Measurements from ENCODE around the gene ADAM23. TPM values are rescaled to one million over a fixed set of nuclear protein-coding genes. Genes with fewer than 3 reads are reported as not detected.
A peak's percentile ranks its signal among the peaks of the same experiment; 100 is the strongest.

ADAM23 gene
- total and polyA plus RNA-seq, 2 of the 13 experiments (the other 11 are each of a cell fraction or from before 2014, with no cell fraction given) = 0.04 TPM; not detected in 1

GRCh38 chr2:206611736-206612135 is 168.4 kb downstream of the ADAM23 start:
- 1% methylated on average over 3 of the region's 3 CpGs for WGBS (ENCODE audit: low lambda C conversion rate)
- no peaks in the 10 kb centered on the region for H3K79me2 ChIP-seq (ENCODE audit: insufficient read depth, low read length)
- intact Hi-C loops (cut with micrococcal nuclease; ENCODE audit: unreplicated experiment) (no loop called here), in situ Hi-C loops (cut with HindIII; ENCODE audit: extremely low pct_ligation_motif_present, low pct_unique_long_range_greater_than_20kb) (no loop called here)
- no peaks in the 10 kb centered on the region for H3K36me3 ChIP-seq (replicated peaks in 1 of 2; ENCODE audit: control insufficient read depth in 1 of 2, insufficient read depth in 2 of 2, low read length in 2 of 2)
- ATAC-seq = no peak
- DNase-seq (ENCODE audit: low spot score) = no peak
- FAIRE-seq = no peak
- no peak overlapping the region for H3K4me3 ChIP-seq (replicated peaks in 1 of 3; ENCODE audit: insufficient read depth in 1 of 3, low read depth in 2 of 3, low read length in 3 of 3)
- no peak for TF ChIP-seq HDAC2 (CRISPR knock-in tag; IDR thresholded peaks at IDR 0.05)
- TF ChIP-seq KDM6A (CRISPR knock-in tag; IDR thresholded peaks at IDR 0.05; ENCODE audit: low read depth) = no peak
- no peak for TF ChIP-seq NCOA5 (CRISPR knock-in tag; IDR thresholded peaks at IDR 0.05)
- TF ChIP-seq, protein P1, sequence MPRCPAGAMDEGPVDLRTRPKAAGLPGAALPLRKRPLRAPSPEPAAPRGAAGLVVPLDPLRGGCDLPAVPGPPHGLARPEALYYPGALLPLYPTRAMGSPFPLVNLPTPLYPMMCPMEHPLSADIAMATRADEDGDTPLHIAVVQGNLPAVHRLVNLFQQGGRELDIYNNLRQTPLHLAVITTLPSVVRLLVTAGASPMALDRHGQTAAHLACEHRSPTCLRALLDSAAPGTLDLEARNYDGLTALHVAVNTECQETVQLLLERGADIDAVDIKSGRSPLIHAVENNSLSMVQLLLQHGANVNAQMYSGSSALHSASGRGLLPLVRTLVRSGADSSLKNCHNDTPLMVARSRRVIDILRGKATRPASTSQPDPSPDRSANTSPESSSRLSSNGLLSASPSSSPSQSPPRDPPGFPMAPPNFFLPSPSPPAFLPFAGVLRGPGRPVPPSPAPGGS (CRISPR knock-in tag; IDR thresholded peaks at IDR 0.05) = no peak
- POLR2A ChIA-PET = no interaction called here
- H4K20me1 ChIP-seq (ENCODE audit: insufficient read depth, low read length) = no peaks in the 10 kb centered on the region
- no peak overlapping the region for H3K4me2 ChIP-seq (ENCODE audit: low read depth, low read length)
- H3K27me3 ChIP-seq (ENCODE audit: control insufficient read depth in 1 of 2, insufficient read depth in 2 of 2, low read length in 2 of 2) = 0 out of 5 replicates have a peak, but pooled peaks cover 0 to 8% of the 10 kb centered on the region in 2 experiments
- H3K4me1 ChIP-seq (ENCODE audit: insufficient read depth, low read length) = no peaks in the 10 kb centered on the region
- H3K27ac ChIP-seq (ENCODE audit: extremely low read length, insufficient read depth, low read length) = no peak overlapping the region
- no TSS peak for BruUV-seq (replicated peaks)
- no peaks in the 10 kb centered on the region for H3K9me3 ChIP-seq (ENCODE audit: low read length)
- no peak overlapping the region for H2AFZ ChIP-seq (ENCODE audit: low read length)
- no peak overlapping the region for H3K9ac ChIP-seq (ENCODE audit: insufficient read depth, low read depth, low read length)
- CTCF ChIA-PET (ENCODE audit: low intra/inter-chr PET ratio, low total read pairs) = no interaction called here

GRCh38 chr2:206614811-206615210 is 171.5 kb downstream of the ADAM23 start:
- TF ChIP-seq MXI1 (IDR thresholded peaks at IDR 0.05; ENCODE audit: borderline replicate concordance, low read depth, low read length) (no peak), NFE2L2 (IDR thresholded peaks at IDR 0.05; ENCODE audit: low read length) (peak; percentile 56; the same call in 1 of the 2 replicates), SETDB1 (CRISPR knock-in tag; IDR thresholded peaks at IDR 0.05; ENCODE audit: borderline replicate concordance) (no peak), SPEN (CRISPR knock-in tag; IDR thresholded peaks at IDR 0.05; ENCODE audit: low read depth) (no peak), JDP2 (CRISPR knock-in tag; IDR thresholded peaks at IDR 0.05; ENCODE audit: borderline replicate concordance) (no peak), WIZ (CRISPR knock-in tag; IDR thresholded peaks at IDR 0.05) (no peak), MAFK (conservative IDR thresholded peaks at IDR 0.05 in 1 of 2, IDR thresholded peaks at IDR 0.05 in 1 of 2; ENCODE audit: low read length in 2 of 2) (0 out of 4 replicates have a peak, but pooled peaks of 1 of the 2 experiments have one; percentile 16)
- TF ChIP-seq, protein P2, sequence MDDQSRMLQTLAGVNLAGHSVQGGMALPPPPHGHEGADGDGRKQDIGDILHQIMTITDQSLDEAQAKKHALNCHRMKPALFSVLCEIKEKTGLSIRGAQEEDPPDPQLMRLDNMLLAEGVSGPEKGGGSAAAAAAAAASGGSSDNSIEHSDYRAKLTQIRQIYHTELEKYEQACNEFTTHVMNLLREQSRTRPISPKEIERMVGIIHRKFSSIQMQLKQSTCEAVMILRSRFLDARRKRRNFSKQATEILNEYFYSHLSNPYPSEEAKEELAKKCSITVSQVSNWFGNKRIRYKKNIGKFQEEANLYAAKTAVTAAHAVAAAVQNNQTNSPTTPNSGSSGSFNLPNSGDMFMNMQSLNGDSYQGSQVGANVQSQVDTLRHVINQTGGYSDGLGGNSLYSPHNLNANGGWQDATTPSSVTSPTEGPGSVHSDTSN (CRISPR knock-in tag; IDR thresholded peaks at IDR 0.05; ENCODE audit: borderline replicate concordance) = no peak
- Histone ChIP-seq H3K4me2 (ENCODE audit: low read depth, low read length) (no peak overlapping the region), H3K4me1 (ENCODE audit: insufficient read depth, low read length) (no peaks in the 10 kb centered on the region), H3K27ac (ENCODE audit: extremely low read length, insufficient read depth, low read length) (no peak overlapping the region), H3K4me3 (replicated peaks in 1 of 3; ENCODE audit: insufficient read depth in 1 of 3, low read depth in 2 of 3, low read length in 3 of 3) (no peak overlapping the region), H3K27me3 (ENCODE audit: control insufficient read depth in 1 of 2, insufficient read depth in 2 of 2, low read length in 2 of 2) (peaks cover 0 to 5% of the 10 kb centered on the region in 2 experiments; a peak in 1 of 5 replicates), H3K9ac (ENCODE audit: insufficient read depth, low read depth, low read length) (no peak overlapping the region), H4K20me1 (ENCODE audit: insufficient read depth, low read length) (no peaks in the 10 kb centered on the region), H3K36me3 (replicated peaks in 1 of 2; ENCODE audit: control insufficient read depth in 1 of 2, insufficient read depth in 2 of 2, low read length in 2 of 2) (no peaks in the 10 kb centered on the region), H3K9me3 (ENCODE audit: low read length) (no peaks in the 10 kb centered on the region), H2AFZ (ENCODE audit: low read length) (no peak overlapping the region), H3K79me2 (ENCODE audit: insufficient read depth, low read length) (no peaks in the 10 kb centered on the region)
- 11% methylated on average over 6 of the region's 6 CpGs for WGBS (ENCODE audit: low lambda C conversion rate)
- POLR2A ChIA-PET = no interaction called here
- FAIRE-seq = no peak
- in situ Hi-C loops (cut with HindIII; ENCODE audit: extremely low pct_ligation_motif_present, low pct_unique_long_range_greater_than_20kb) = no loop called here
- CTCF ChIA-PET (ENCODE audit: low intra/inter-chr PET ratio, low total read pairs) = no interaction called here
- ATAC-seq = peak; percentile 61
- no peak for DNase-seq (ENCODE audit: low spot score)
- BruUV-seq (replicated peaks) = no TSS peak
- intact Hi-C loops (cut with micrococcal nuclease; ENCODE audit: unreplicated experiment) = no loop called here

Measured in HepG2 (cell line).